H1 (cell line): Measurements from ENCODE around the gene SLC13A1. TPM values are rescaled to one million over a fixed set of nuclear protein-coding genes. Genes with fewer than 3 reads are reported as not detected.

ENCODE experiments used
- CTCF ChIA-PET: fragments of 300-600 bp; sonication (Branson Sonifier 250); formaldehyde crosslinking; loops from one replicate; lab custom pipeline; 2021; ENCODE audit not compliant: partially characterized antibody; lab: Charles Lee
- POLR2A ChIA-PET: fragments of 300-600 bp; sonication (Branson Sonifier 250); formaldehyde crosslinking; loops from one replicate; lab custom pipeline; 2021; ENCODE audit warnings: inconsistent platforms; ENCODE audit not compliant: partially characterized antibody; lab: Charles Lee
- DNase-seq, 2 experiments: peaks; one replicate each; pipeline versions ENCODE4 v3.0.0 to v3.0.0-alpha.2; 2010 to 2022; ENCODE audit warnings: low spot score in 2 of 2, low read depth in 1 of 2, mixed read lengths in 1 of 2
- FAIRE-seq: peaks from 2 replicates; lab custom pipeline; 2011; peaks lifted over from hg19 to GRCh38; lab: Jason Lieb, UNC
- H2AFZ ChIP-seq: 2 replicates; pipeline ENCODE4 v1.8.1; 2012; ENCODE audit warnings: low read length, inconsistent platforms
- H2AK5ac ChIP-seq: 2 replicates; pipeline ENCODE4 v1.6.1; 2013; ENCODE audit warnings: low read depth, low read length
- H2BK120ac ChIP-seq: replicated peaks from 2 replicates; pipeline ENCODE3; 2013; ENCODE audit warnings: low read depth, low read length, inconsistent platforms
- H2BK12ac ChIP-seq: 2 replicates; pipeline ENCODE4 v1.6.1; 2013; ENCODE audit warnings: low read depth, low read length
- H2BK15ac ChIP-seq: 2 replicates; pipeline ENCODE4 v1.6.1; 2013; ENCODE audit warnings: low read length
- H2BK20ac ChIP-seq: 2 replicates; pipeline ENCODE4 v1.6.1; 2013; ENCODE audit warnings: low read length
- H2BK5ac ChIP-seq: 2 replicates; pipeline ENCODE4 v1.6.1; 2013; ENCODE audit warnings: low read depth, low read length
- H3K14ac ChIP-seq: 2 replicates; pipeline ENCODE4 v1.6.1; 2013; ENCODE audit warnings: inconsistent platforms; ENCODE audit not compliant: insufficient read length
- H3K18ac ChIP-seq: 2 replicates; pipeline ENCODE4 v1.6.1; 2013; ENCODE audit warnings: low read length; ENCODE audit errors: extremely low read depth
- H3K23ac ChIP-seq: 2 replicates; pipeline ENCODE4 v1.6.1; 2013; ENCODE audit warnings: inconsistent platforms; ENCODE audit not compliant: insufficient read length
- H3K23me2 ChIP-seq: 2 replicates; pipeline ENCODE4 v1.6.1; 2013; ENCODE audit warnings: low read depth, low read length
- H3K27ac ChIP-seq: 2 replicates; pipeline ENCODE4 v1.6.1; 2011; ENCODE audit warnings: low read depth, low read length, inconsistent platforms
- H3K27me3 ChIP-seq, 4 experiments: replicated peaks in 1 of 4; 1 replicate in 1 of 4; 2 replicates in 3 of 4; pipeline versions ENCODE4 v1.6.1 to v1.8.1; 2011 to 2013; ENCODE audit warnings: low read length in 3 of 4, mild to moderate bottlenecking in 3 of 4, inconsistent platforms in 2 of 4, mixed read lengths in 2 of 4, moderate library complexity in 1 of 4; ENCODE audit not compliant: control insufficient read depth in 3 of 4, insufficient read depth in 3 of 4; ENCODE audit errors: extremely low read depth in 1 of 4
- H3K36me3 ChIP-seq, 4 experiments: 2 replicates each; pipeline versions ENCODE4 v1.6.1 to v1.8.1; 2011 to 2013; ENCODE audit warnings: mild to moderate bottlenecking in 4 of 4, low read length in 3 of 4, moderate library complexity in 2 of 4, control low read depth in 1 of 4, inconsistent platforms in 1 of 4; ENCODE audit not compliant: insufficient read depth in 4 of 4, control insufficient read depth in 2 of 4
- H3K4ac ChIP-seq: replicated peaks from 2 replicates; pipeline ENCODE3; 2013; ENCODE audit warnings: low read length, low read depth, mixed read lengths, inconsistent platforms; ENCODE audit not compliant: insufficient read length
- H3K4me1 ChIP-seq, 4 experiments: replicated peaks in 1 of 4; 1 replicate in 1 of 4; 2 replicates in 3 of 4; pipeline versions ENCODE4 v1.6.1 to v1.8.1; 2011 to 2013; ENCODE audit warnings: low read length in 3 of 4, inconsistent platforms in 2 of 4, mixed read lengths in 1 of 4; ENCODE audit not compliant: insufficient read depth in 4 of 4, control insufficient read depth in 3 of 4
- H3K4me2 ChIP-seq, 2 experiments: 2 replicates each; pipeline versions ENCODE4 v1.6.1 to v1.8.1; 2011 to 2013; ENCODE audit warnings: low read depth in 2 of 2, low read length in 2 of 2, control low read depth in 1 of 2, inconsistent platforms in 1 of 2, mild to moderate bottlenecking in 1 of 2; ENCODE audit not compliant: insufficient read depth in 1 of 2
- H3K4me3 ChIP-seq, 4 experiments: fragments of 200-600, 300-600 bp in 1 of 4; sonication (generic), shearing (Covaris generic), sonication (Bioruptor Twin) in 1 of 4; 2 replicates each; pipeline versions ENCODE4 v1.5.1 to v1.8.1; 2011 to 2016; ENCODE audit warnings: low read length in 4 of 4, low read depth in 3 of 4, control low read depth in 2 of 4, inconsistent platforms in 2 of 4, mild to moderate bottlenecking in 2 of 4, mixed read lengths in 1 of 4, moderate library complexity in 1 of 4; ENCODE audit not compliant: insufficient read depth in 2 of 4; ENCODE audit errors: extremely low read depth in 1 of 4
- H3K56ac ChIP-seq: replicated peaks from 2 replicates; pipeline ENCODE3; 2013; ENCODE audit warnings: low read depth, mild to moderate bottlenecking, mixed read lengths, low read length, inconsistent platforms; ENCODE audit not compliant: insufficient read length
- H3K79me1 ChIP-seq: 2 replicates; pipeline ENCODE4 v1.6.1; 2013; ENCODE audit warnings: low read depth, low read length, control low read depth
- H3K79me2 ChIP-seq, 2 experiments: 2 replicates each; pipeline versions ENCODE4 v1.6.1 to v1.8.1; 2012 to 2013; ENCODE audit warnings: low read length in 2 of 2, mild to moderate bottlenecking in 2 of 2, inconsistent platforms in 1 of 2; ENCODE audit not compliant: insufficient read depth in 2 of 2, control insufficient read depth in 1 of 2
- H3K9ac ChIP-seq, 4 experiments: replicated peaks in 1 of 4; 1 replicate in 1 of 4; 2 replicates in 3 of 4; pipeline versions ENCODE4 v1.6.1 to v1.8.1; 2011 to 2013; ENCODE audit warnings: low read depth in 3 of 4, low read length in 3 of 4, control low read depth in 2 of 4, mild to moderate bottlenecking in 2 of 4, moderate library complexity in 2 of 4, inconsistent platforms in 1 of 4; ENCODE audit errors: extremely low read depth in 1 of 4
- H3K9me3 ChIP-seq, 2 experiments: 2 replicates each; pipeline versions ENCODE4 v1.6.1 to v1.8.1; 2012 to 2013; ENCODE audit warnings: mild to moderate bottlenecking in 2 of 2, moderate library complexity in 2 of 2, control low read depth in 1 of 2, inconsistent platforms in 1 of 2, low read depth in 1 of 2, low read length in 1 of 2, mixed read lengths in 1 of 2; ENCODE audit not compliant: insufficient read depth in 2 of 2
- H4K20me1 ChIP-seq, 2 experiments: replicated peaks in 1 of 2; 2 replicates each; pipeline versions ENCODE3 to v1.8.1; 2011 to 2013; ENCODE audit warnings: inconsistent platforms in 2 of 2, low read length in 2 of 2, mild to moderate bottlenecking in 1 of 2; ENCODE audit not compliant: insufficient read depth in 2 of 2, control insufficient read depth in 1 of 2
- H4K5ac ChIP-seq: 2 replicates; pipeline ENCODE4 v1.6.1; 2013; ENCODE audit warnings: low read length, low read depth, mixed read lengths, inconsistent platforms; ENCODE audit not compliant: insufficient read length
- H4K8ac ChIP-seq: 2 replicates; pipeline ENCODE4 v1.8.0; 2013; ENCODE audit warnings: mild to moderate bottlenecking, moderate library complexity, low read length, inconsistent platforms; ENCODE audit not compliant: insufficient read depth; ENCODE audit errors: extremely low read depth
- H4K91ac ChIP-seq: replicated peaks from 2 replicates; pipeline ENCODE3; 2013; ENCODE audit warnings: low read length, mixed read lengths, inconsistent platforms; ENCODE audit not compliant: insufficient read length
- RFX5 ChIP-seq: IDR thresholded peaks from 2 replicates; pipeline ENCODE4 v1.6.1; 2011; ENCODE audit warnings: low read depth, low read length, improper control_type of control experiment, borderline replicate concordance
- SIN3A ChIP-seq, 2 experiments: IDR thresholded peaks in 1 of 2; conservative IDR thresholded peaks in 1 of 2; 2 replicates each; pipeline ENCODE4 v1.6.1; 2011 to 2012; ENCODE audit warnings: low read length in 2 of 2, improper control_type of control experiment in 1 of 2, low read depth in 1 of 2, mild to moderate bottlenecking in 1 of 2
- SIRT6 ChIP-seq: IDR thresholded peaks from one replicate; pipeline ENCODE4 v1.7.1; 2012; ENCODE audit warnings: low read length, inconsistent platforms
- TEAD4 ChIP-seq: IDR thresholded peaks from 2 replicates; pipeline ENCODE4 v1.6.1; 2012; ENCODE audit warnings: low read depth, low read length, inconsistent platforms, mixed read lengths
- ZNF274 ChIP-seq: IDR thresholded peaks from 2 replicates; pipeline ENCODE4 v1.7.0; 2012; ENCODE audit warnings: low read length, borderline replicate concordance; ENCODE audit errors: extremely low read depth
- WGBS, 2 experiments: shearing (Covaris generic) in 1 of 2; methylation state at CpG; one replicate each; pipeline versions ENCODE4 v1.1.6 to v1.1.7; 2013 to 2015; ENCODE audit warnings: low lambda C conversion rate in 2 of 2, mixed read lengths in 2 of 2, inconsistent platforms in 1 of 2, low coverage in 1 of 2, missing lambda C conversion rate in 1 of 2; ENCODE audit not compliant: insufficient replicate concordance in 2 of 2, insufficient coverage in 1 of 2, insufficient read length in 1 of 2; ENCODE audit errors: extremely low coverage in 1 of 2, missing lambda C conversion rate in 1 of 2; 5-methylcytosine and 5-hydroxymethylcytosine counted together
- polyA plus RNA-seq, 7 experiments: library from polyadenylated mRNA; depleted of rRNA in 3 of 7; stranded (reverse) in 5 of 7; unstranded in 2 of 7; fragments of >200 nt in 5 of 7; fragments of 200-250 nt in 2 of 7; gene quantifications; 1 replicate in 5 of 7; 2 replicates in 1 of 7; 4 replicates in 1 of 7; pipeline versions ENCODE4 v1.2.1 to v1.2.3, GENCODE V29; 2011 to 2013; ENCODE audit warnings: missing spikeins in 2 of 7, mixed read lengths in 2 of 7
- total RNA-seq: library from RNA; stranded (reverse); fragmentation: NEBNext Ultra II Directional; extraction: Animal tissue kit (Norgen Biotek cat#: 25700); gene quantifications from 2 replicates; pipeline ENCODE4 v1.2.1, GENCODE V29; 2021

SLC13A1 gene
- total and polyA plus RNA-seq, 2 of the 8 experiments (the other 6 are each of a cell fraction or from before 2014, with no cell fraction given): not detected

DNA sequence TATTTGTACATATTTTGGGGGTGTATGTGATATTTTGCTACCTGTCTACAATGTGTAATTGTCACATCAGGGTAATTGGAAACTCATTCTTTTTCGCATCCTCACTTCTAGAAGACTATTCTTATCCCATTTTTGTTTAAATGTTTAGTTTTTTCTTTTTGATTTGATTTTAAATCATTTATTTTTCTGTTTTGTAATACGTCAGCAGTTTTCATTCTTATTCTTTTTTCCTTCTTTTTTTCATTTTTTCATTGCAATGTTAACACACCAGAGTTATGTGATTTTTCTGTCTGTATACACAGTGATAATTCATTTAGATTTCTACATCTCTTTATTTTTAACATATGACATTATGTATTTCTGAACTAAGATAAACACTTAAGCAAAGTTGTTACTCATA lies 85.5 kb downstream of the SLC13A1 start:
- Histone ChIP-seq H3K23ac (no peak overlapping the region), H3K4me3 (no peak overlapping the region), H2AFZ (no peak overlapping the region), H3K4me1 (peaks cover 0 to 7% (median 3%) of the 10 kb centered on the region in 4 experiments; a peak in 3 of 7 replicates), H3K18ac (no peak overlapping the region), H3K79me2 (no peaks in the 10 kb centered on the region), H4K20me1 (no peaks in the 10 kb centered on the region), H4K91ac (no peak overlapping the region), H2BK20ac (no peak overlapping the region), H3K9ac (no peak overlapping the region), H2BK12ac (no peak overlapping the region), H4K8ac (no peak overlapping the region), H3K27ac (no peak overlapping the region), H3K79me1 (no peaks in the 10 kb centered on the region), H3K14ac (no peak overlapping the region), H3K23me2 (no peaks in the 10 kb centered on the region), H3K4me2 (no peak overlapping the region), H4K5ac (no peak overlapping the region), H2AK5ac (no peak overlapping the region), H3K36me3 (no peaks in the 10 kb centered on the region), H3K9me3 (no peaks in the 10 kb centered on the region), H2BK120ac (no peak overlapping the region), H2BK5ac (no peak overlapping the region), H3K4ac (no peak overlapping the region), H3K27me3 (no peaks in the 10 kb centered on the region), H3K56ac (no peak overlapping the region), H2BK15ac (no peak overlapping the region)
- ChIA-PET POLR2A (no interaction called here), CTCF (no interaction called here)
- WGBS, 2 experiments: 87% methylated on average over 2 of the region's 2 CpGs; no CpG with 5 or more reads in 1 of the 2 experiments
- no peak for FAIRE-seq
- DNase-seq: no peak
- no peak for TF ChIP-seq ZNF274
- TF ChIP-seq SIRT6: no peak
- TF ChIP-seq RFX5: no peak
- no peak for TF ChIP-seq SIN3A (conservative IDR thresholded peaks at IDR 0.05 in 1 of 2, IDR thresholded peaks at IDR 0.05 in 1 of 2; ENCODE audit: low read depth in 1 of 2, low read length in 2 of 2)
- TF ChIP-seq TEAD4: no peak
